ENCODE measurements around the gene SPAG16. TPM values are rescaled to one million over a fixed set of nuclear protein-coding genes. Genes with fewer than 3 reads are reported as not detected.
A peak's percentile ranks its signal among the peaks of the same experiment; 100 is the strongest.

SPAG16 gene
- total RNA-seq, 1 donor from 2014 or later = 14.4 TPM

- H3K36me3 Mint-ChIP-seq (ENCODE audit: low read depth, unreplicated experiment) = no peaks in the 10 kb centered on the region
- H3K9me3 Mint-ChIP-seq (ENCODE audit: unreplicated experiment) = no peaks in the 10 kb centered on the region
- no peak overlapping the region for H3K27ac Mint-ChIP-seq (ENCODE audit: unreplicated experiment)
- H3K4me1 Mint-ChIP-seq (ENCODE audit: unreplicated experiment) = peaks cover 23% of the 10 kb centered on the region
- no peak overlapping the region for H3K4me3 Mint-ChIP-seq (ENCODE audit: unreplicated experiment)
- no peak for DNase-seq (ENCODE audit: low spot score)
- H3K27me3 Mint-ChIP-seq (ENCODE audit: unreplicated experiment) = peaks cover 5% of the 10 kb centered on the region
- TF ChIP-seq CTCF (IDR thresholded peaks at IDR 0.05; ENCODE audit: unreplicated experiment) = peak; percentile 22
Measured at GRCh38 chr2:213726101-213726500, 441.8 kb downstream of the SPAG16 start.

GRCh38 chr2:213733893-213734292, 449.6 kb downstream of the SPAG16 start:
- H3K4me3 Mint-ChIP-seq (ENCODE audit: unreplicated experiment) = no peak overlapping the region
- H3K4me1 Mint-ChIP-seq (ENCODE audit: unreplicated experiment) = no peaks in the 10 kb centered on the region
- no peaks in the 10 kb centered on the region for H3K36me3 Mint-ChIP-seq (ENCODE audit: low read depth, unreplicated experiment)
- DNase-seq (ENCODE audit: low spot score) = no peak
- H3K27ac Mint-ChIP-seq (ENCODE audit: unreplicated experiment) = no peak overlapping the region
- no peak for TF ChIP-seq CTCF (IDR thresholded peaks at IDR 0.05; ENCODE audit: unreplicated experiment)
- no peaks in the 10 kb centered on the region for H3K9me3 Mint-ChIP-seq (ENCODE audit: unreplicated experiment)
- peaks cover 2% of the 10 kb centered on the region for H3K27me3 Mint-ChIP-seq (ENCODE audit: unreplicated experiment)

GRCh38 chr2:213740453-213740852, 456.2 kb downstream of the SPAG16 start:
- H3K9me3 Mint-ChIP-seq (ENCODE audit: unreplicated experiment) = no peaks in the 10 kb centered on the region
- H3K36me3 Mint-ChIP-seq (ENCODE audit: low read depth, unreplicated experiment) = no peaks in the 10 kb centered on the region
- no peaks in the 10 kb centered on the region for H3K4me1 Mint-ChIP-seq (ENCODE audit: unreplicated experiment)
- TF ChIP-seq CTCF (IDR thresholded peaks at IDR 0.05; ENCODE audit: unreplicated experiment) = no peak
- DNase-seq (ENCODE audit: low spot score) = no peak
- H3K4me3 Mint-ChIP-seq (ENCODE audit: unreplicated experiment) = no peak overlapping the region
- H3K27ac Mint-ChIP-seq (ENCODE audit: unreplicated experiment) = no peak overlapping the region
- H3K27me3 Mint-ChIP-seq (ENCODE audit: unreplicated experiment) = peaks cover 1% of the 10 kb centered on the region

GRCh38 chr2:213751446-213751845, 467.2 kb downstream of the SPAG16 start:
- TF ChIP-seq CTCF (IDR thresholded peaks at IDR 0.05; ENCODE audit: unreplicated experiment) = no peak
- Mint-ChIP-seq H3K9me3 (ENCODE audit: unreplicated experiment) (no peaks in the 10 kb centered on the region), H3K36me3 (ENCODE audit: low read depth, unreplicated experiment) (no peaks in the 10 kb centered on the region), H3K27me3 (ENCODE audit: unreplicated experiment) (peaks cover 4% of the 10 kb centered on the region), H3K27ac (ENCODE audit: unreplicated experiment) (no peak overlapping the region), H3K4me1 (ENCODE audit: unreplicated experiment) (no peaks in the 10 kb centered on the region), H3K4me3 (ENCODE audit: unreplicated experiment) (no peak overlapping the region)
- no peak for DNase-seq (ENCODE audit: low spot score)

- Mint-ChIP-seq H3K36me3 (ENCODE audit: low read depth, unreplicated experiment) (no peaks in the 10 kb centered on the region), H3K4me3 (ENCODE audit: unreplicated experiment) (no peak overlapping the region), H3K27me3 (ENCODE audit: unreplicated experiment) (peaks cover 4% of the 10 kb centered on the region), H3K4me1 (ENCODE audit: unreplicated experiment) (no peaks in the 10 kb centered on the region), H3K9me3 (ENCODE audit: unreplicated experiment) (no peaks in the 10 kb centered on the region), H3K27ac (ENCODE audit: unreplicated experiment) (no peak overlapping the region)
- no peak for DNase-seq (ENCODE audit: low spot score)
- no peak for TF ChIP-seq CTCF (IDR thresholded peaks at IDR 0.05; ENCODE audit: unreplicated experiment)
Measured at GRCh38 chr2:213752575-213752974, 468.3 kb downstream of the SPAG16 start.

Measured in endothelial cell (in vitro differentiated cells).